ENCODE data around the gene BMX.

BMX gene

DNA sequence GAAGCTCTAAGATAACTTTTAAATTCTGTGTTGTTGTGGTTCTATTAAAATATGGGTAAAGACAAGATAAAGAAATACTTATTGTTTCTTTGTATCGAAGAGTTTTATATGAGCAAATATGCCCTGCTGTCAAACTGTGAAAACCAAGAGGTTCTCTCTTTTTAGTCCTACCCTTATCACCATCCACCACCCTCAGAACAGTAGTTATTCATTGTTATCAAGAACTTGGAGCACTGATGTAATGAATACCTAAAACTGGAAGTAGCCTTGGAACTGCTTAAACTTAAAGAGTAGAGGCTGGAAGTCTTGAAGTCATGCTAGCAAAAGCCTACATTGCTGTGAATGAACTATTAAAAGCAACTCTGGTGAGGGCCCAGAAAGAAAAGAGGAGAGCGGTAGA is 16.7 kb upstream of the BMX start:
- H3K4me1 ChIP-seq (ENCODE audit: control insufficient read depth, insufficient read depth, low read length): no peaks in the 10 kb centered on the region
- H3K9me3 ChIP-seq (ENCODE audit: control insufficient read depth, insufficient read depth, low read length): no peaks in the 10 kb centered on the region
- no peak overlapping the region for H3K9ac ChIP-seq (ENCODE audit: low read depth, low read length)
- H3K27me3 ChIP-seq (ENCODE audit: control insufficient read depth, insufficient read depth, low read length): no peaks in the 10 kb centered on the region
- H3K36me3 ChIP-seq (ENCODE audit: control insufficient read depth, insufficient read depth, low read length): no peaks in the 10 kb centered on the region
- H3K4me3 ChIP-seq (ENCODE audit: low read depth, low read length): no peak overlapping the region

DNA sequence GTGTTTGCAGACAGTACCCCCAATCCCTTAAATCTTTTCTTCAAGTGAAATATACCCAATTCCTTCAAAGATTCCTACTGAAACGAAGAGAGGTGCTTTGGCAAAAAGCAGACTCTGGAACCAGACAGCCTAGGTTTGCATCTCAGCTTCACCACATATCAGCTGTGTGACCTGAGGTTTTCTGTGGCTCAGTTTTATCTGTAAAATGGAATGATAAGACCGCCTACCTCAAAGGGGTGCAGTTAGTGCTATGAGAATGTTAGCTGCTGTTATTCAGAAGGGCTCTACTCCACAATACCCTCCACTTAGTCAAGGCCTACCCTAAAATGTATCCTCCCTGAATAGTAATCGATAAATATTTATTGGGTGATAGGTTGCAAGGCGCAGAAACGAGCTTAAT is 8.1 kb upstream of the BMX start:
- no peaks in the 10 kb centered on the region for H3K27me3 ChIP-seq (ENCODE audit: control insufficient read depth, insufficient read depth, low read length)
- H3K4me1 ChIP-seq (ENCODE audit: control insufficient read depth, insufficient read depth, low read length): no peaks in the 10 kb centered on the region
- H3K9ac ChIP-seq (ENCODE audit: low read depth, low read length): no peak overlapping the region
- no peaks in the 10 kb centered on the region for H3K36me3 ChIP-seq (ENCODE audit: control insufficient read depth, insufficient read depth, low read length)
- H3K9me3 ChIP-seq (ENCODE audit: control insufficient read depth, insufficient read depth, low read length): no peaks in the 10 kb centered on the region
- H3K4me3 ChIP-seq (ENCODE audit: low read depth, low read length): peak overlapping the region; percentile 80

DNA sequence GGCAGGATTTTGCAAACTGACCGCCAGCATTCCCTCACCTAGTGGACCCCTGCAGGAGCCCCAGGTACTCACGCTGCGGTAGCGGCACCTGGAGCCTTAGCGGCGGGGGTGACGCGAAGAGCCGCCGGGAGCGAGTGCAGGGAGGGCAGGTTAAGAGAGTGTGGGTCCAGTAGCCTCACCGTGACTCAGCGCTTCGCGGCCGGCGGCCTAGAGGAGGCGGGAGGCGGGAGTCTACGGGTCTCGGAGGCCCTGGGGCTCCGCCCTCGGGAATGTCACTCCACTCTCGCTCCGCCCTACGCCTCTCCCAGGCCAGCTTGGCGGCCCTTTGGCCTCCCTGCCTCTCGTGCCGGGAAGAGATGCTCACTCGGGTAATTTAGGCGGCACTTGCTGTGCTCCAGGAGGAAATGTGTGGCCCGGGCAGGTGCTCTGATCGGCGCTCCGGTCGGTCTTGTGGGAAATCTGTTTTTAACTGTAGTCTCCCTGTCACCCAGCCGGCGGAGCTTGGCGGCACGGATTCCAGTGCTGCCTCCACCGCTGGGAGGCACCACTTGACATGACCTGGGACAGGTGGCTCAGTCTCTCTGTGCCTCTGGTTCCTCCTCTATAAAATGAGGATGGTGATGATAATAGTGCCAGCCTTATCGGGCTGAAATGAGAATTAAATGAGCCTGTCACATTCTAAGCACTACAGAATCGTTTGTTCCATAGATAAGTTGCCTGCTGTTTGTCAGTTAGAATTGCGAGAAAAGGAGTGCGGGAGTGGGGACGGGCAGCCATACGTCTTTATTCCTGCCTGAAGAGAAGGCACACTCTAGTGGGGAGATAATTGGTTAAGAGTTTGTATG is 7.3 kb upstream of the BMX start, which contains the start of gene PIR:
TSS of gene PIR (minus strand) at position 216 of the 845 bp plus-strand sequence. CDS start 2,076 bp downstream, outside the sequence.
- peak within 1 kb of the TSS; percentile 80 for H3K4me3 ChIP-seq (ENCODE audit: low read depth, low read length)
- H3K4me1 ChIP-seq (ENCODE audit: control insufficient read depth, insufficient read depth, low read length): no peaks in the 10 kb centered on the region
- H3K9ac ChIP-seq (ENCODE audit: low read depth, low read length): peak within 1 kb of the TSS; percentile 82
- H3K9me3 ChIP-seq (ENCODE audit: control insufficient read depth, insufficient read depth, low read length): no peaks in the 10 kb centered on the region
- no peaks in the 10 kb centered on the region for H3K27me3 ChIP-seq (ENCODE audit: control insufficient read depth, insufficient read depth, low read length)
- no peaks in the 10 kb centered on the region for H3K36me3 ChIP-seq (ENCODE audit: control insufficient read depth, insufficient read depth, low read length)

DNA sequence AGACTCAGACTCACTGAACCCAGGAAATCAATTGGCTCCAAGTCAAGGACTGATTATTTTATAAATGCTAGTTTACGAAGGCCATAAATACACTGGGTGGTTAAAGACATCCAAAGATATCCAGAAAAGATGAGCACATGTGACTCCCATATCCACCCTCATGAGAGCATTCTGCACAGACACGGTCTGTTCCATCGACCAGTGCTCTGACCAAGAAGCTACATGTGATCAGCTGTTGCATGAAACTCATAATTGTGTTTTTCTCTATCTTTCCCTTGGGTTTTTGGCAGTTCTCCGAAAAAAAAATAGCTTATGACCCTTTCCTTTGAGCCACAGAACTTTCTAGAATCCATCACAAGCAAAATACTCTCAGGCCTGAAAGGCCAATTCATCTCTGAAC is 4.8 kb upstream of the BMX start:
- Histone ChIP-seq H3K27me3 (ENCODE audit: control insufficient read depth, insufficient read depth, low read length) (no peaks in the 10 kb centered on the region), H3K4me3 (ENCODE audit: low read depth, low read length) (no peak overlapping the region), H3K9ac (ENCODE audit: low read depth, low read length) (no peak overlapping the region), H3K36me3 (ENCODE audit: control insufficient read depth, insufficient read depth, low read length) (no peaks in the 10 kb centered on the region), H3K9me3 (ENCODE audit: control insufficient read depth, insufficient read depth, low read length) (no peaks in the 10 kb centered on the region), H3K4me1 (ENCODE audit: control insufficient read depth, insufficient read depth, low read length) (no peaks in the 10 kb centered on the region)

DNA sequence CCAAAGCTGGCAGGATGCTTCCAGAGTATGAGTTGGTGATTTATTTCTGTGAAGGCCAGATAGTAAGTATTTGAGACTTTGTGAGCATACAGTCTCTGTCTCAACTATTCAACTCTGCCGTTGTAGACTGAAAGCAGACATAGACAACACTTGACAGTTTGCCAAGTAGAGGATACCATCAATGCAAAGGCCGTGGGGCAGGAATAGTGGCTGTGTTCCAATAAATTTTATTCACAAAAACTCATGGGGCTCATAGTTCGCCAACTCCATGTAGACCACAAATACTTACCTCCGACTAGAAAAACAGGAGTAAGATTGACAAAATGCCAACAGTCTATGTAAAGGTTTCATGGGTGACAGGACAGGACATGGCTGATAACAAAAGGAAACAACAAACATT is 3.8 kb upstream of the BMX start:
- Histone ChIP-seq H3K27me3 (ENCODE audit: control insufficient read depth, insufficient read depth, low read length) (no peaks in the 10 kb centered on the region), H3K9me3 (ENCODE audit: control insufficient read depth, insufficient read depth, low read length) (no peaks in the 10 kb centered on the region), H3K9ac (ENCODE audit: low read depth, low read length) (no peak overlapping the region), H3K4me3 (ENCODE audit: low read depth, low read length) (no peak overlapping the region), H3K4me1 (ENCODE audit: control insufficient read depth, insufficient read depth, low read length) (no peaks in the 10 kb centered on the region), H3K36me3 (ENCODE audit: control insufficient read depth, insufficient read depth, low read length) (no peaks in the 10 kb centered on the region)

DNA sequence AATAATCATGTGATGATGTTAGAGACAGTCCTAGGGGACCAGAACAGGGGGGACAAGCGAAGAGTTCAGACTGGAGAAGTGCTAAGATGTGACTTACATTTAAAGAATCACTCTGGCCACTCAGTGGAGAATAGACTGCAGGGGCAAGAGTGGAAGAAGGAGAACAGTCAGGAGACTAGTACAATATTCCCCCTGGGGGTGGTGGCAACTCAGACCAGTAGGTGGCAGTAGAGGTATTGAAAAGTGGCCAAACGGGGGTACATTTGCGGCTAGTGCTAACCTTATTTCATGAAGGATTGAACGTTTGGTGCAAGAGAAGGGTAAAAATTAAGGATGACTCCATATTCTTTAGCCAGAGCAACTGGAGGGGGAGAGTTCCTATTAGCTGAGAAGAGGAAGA is 2.7 kb upstream of the BMX start:
- no peaks in the 10 kb centered on the region for H3K27me3 ChIP-seq (ENCODE audit: control insufficient read depth, insufficient read depth, low read length)
- no peaks in the 10 kb centered on the region for H3K36me3 ChIP-seq (ENCODE audit: control insufficient read depth, insufficient read depth, low read length)
- H3K9me3 ChIP-seq (ENCODE audit: control insufficient read depth, insufficient read depth, low read length): no peaks in the 10 kb centered on the region
- H3K9ac ChIP-seq (ENCODE audit: low read depth, low read length): no peak overlapping the region
- no peak overlapping the region for H3K4me3 ChIP-seq (ENCODE audit: low read depth, low read length)
- no peaks in the 10 kb centered on the region for H3K4me1 ChIP-seq (ENCODE audit: control insufficient read depth, insufficient read depth, low read length)

DNA sequence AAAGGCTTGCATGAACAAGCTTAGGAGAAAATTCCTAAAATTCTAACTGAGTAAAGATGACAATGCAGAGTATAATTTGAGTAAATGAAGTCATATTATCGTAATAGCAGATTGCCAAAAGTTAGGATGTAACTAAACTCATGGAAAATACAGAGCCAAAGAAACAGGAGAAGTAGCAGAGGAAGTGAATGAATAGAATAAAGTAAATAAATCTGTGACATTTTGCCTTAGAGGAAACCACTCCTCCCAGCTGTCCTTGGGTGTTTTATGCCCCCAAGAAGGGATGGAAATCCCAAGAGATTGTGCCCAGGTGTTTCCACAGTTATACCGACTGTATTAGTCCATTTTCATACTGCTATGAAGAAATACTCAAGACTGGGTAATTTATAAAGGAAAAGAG is 1.9 kb upstream of the BMX start:
- no peak overlapping the region for H3K9ac ChIP-seq (ENCODE audit: low read depth, low read length)
- H3K36me3 ChIP-seq (ENCODE audit: control insufficient read depth, insufficient read depth, low read length): no peaks in the 10 kb centered on the region
- no peaks in the 10 kb centered on the region for H3K4me1 ChIP-seq (ENCODE audit: control insufficient read depth, insufficient read depth, low read length)
- H3K9me3 ChIP-seq (ENCODE audit: control insufficient read depth, insufficient read depth, low read length): no peaks in the 10 kb centered on the region
- H3K27me3 ChIP-seq (ENCODE audit: control insufficient read depth, insufficient read depth, low read length): no peaks in the 10 kb centered on the region
- no peak overlapping the region for H3K4me3 ChIP-seq (ENCODE audit: low read depth, low read length)

DNA sequence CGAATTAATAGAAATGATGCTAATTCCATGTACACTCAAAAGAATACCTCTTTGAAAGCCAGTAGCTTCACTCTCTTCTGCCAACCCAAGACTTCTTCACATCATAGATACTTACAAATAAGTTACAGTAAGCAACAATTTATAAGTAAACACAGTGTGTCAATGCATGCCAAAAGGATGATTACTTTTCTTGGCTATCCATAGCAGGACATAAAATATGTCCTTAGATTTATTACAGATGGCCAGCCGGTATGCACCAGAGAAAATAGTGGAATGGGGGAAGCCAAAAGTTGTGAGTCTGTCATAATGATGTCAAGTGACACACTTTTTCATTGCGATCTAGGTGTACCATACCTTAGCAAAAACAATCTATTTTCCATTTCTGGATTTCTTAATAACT is 631 bp upstream of the BMX start:
- Histone ChIP-seq H3K9ac (ENCODE audit: low read depth, low read length) (no peak overlapping the region), H3K9me3 (ENCODE audit: control insufficient read depth, insufficient read depth, low read length) (no peaks in the 10 kb centered on the region), H3K4me3 (ENCODE audit: low read depth, low read length) (no peak overlapping the region), H3K4me1 (ENCODE audit: control insufficient read depth, insufficient read depth, low read length) (no peaks in the 10 kb centered on the region), H3K36me3 (ENCODE audit: control insufficient read depth, insufficient read depth, low read length) (no peaks in the 10 kb centered on the region), H3K27me3 (ENCODE audit: control insufficient read depth, insufficient read depth, low read length) (no peaks in the 10 kb centered on the region)

DNA sequence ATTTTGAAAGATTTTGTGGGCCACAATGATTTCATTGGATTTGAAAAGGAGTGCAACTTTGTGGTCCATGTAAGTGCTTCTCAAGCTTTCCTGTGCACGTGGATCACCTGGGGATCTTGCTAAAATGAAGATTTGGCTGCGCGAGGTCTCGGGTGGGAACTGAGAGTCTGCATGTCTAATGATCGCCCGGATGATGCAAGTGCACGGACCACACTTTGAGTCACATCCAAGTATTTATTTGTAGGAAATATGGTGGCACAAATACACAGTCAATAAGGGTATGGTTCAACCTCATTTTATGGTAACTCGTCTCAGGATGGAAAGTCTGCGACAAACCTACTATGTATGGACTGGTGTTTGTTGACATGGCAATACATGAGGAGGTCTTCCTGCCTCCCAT is 899 bp downstream of the BMX start:
- H3K9ac ChIP-seq (ENCODE audit: low read depth, low read length): no peak overlapping the region
- H3K9me3 ChIP-seq (ENCODE audit: control insufficient read depth, insufficient read depth, low read length): no peaks in the 10 kb centered on the region
- no peaks in the 10 kb centered on the region for H3K36me3 ChIP-seq (ENCODE audit: control insufficient read depth, insufficient read depth, low read length)
- no peaks in the 10 kb centered on the region for H3K4me1 ChIP-seq (ENCODE audit: control insufficient read depth, insufficient read depth, low read length)
- no peaks in the 10 kb centered on the region for H3K27me3 ChIP-seq (ENCODE audit: control insufficient read depth, insufficient read depth, low read length)
- H3K4me3 ChIP-seq (ENCODE audit: low read depth, low read length): no peak overlapping the region

DNA sequence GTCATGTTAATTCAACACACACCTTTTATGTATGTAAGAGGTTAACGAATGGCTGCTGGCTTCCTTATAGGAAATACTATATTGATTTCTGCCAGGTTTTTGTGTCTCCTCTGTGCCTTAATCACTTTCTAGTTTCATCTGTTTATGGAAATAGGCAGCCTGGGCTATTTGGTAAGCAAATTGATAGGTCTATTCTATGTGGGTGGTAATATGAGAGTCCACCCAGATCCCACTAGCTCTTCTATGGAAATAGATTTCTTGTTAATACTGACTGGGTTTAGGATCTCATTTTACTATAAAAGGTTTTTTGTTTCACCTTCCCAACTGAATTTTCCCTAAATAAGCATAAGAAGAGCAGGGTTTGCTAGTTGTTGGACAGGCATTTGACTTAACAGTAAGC is 4.1 kb downstream of the BMX start:
- Histone ChIP-seq H3K9ac (ENCODE audit: low read depth, low read length) (no peak overlapping the region), H3K4me1 (ENCODE audit: control insufficient read depth, insufficient read depth, low read length) (no peaks in the 10 kb centered on the region), H3K9me3 (ENCODE audit: control insufficient read depth, insufficient read depth, low read length) (no peaks in the 10 kb centered on the region), H3K4me3 (ENCODE audit: low read depth, low read length) (no peak overlapping the region), H3K36me3 (ENCODE audit: control insufficient read depth, insufficient read depth, low read length) (no peaks in the 10 kb centered on the region), H3K27me3 (ENCODE audit: control insufficient read depth, insufficient read depth, low read length) (no peaks in the 10 kb centered on the region)

DNA sequence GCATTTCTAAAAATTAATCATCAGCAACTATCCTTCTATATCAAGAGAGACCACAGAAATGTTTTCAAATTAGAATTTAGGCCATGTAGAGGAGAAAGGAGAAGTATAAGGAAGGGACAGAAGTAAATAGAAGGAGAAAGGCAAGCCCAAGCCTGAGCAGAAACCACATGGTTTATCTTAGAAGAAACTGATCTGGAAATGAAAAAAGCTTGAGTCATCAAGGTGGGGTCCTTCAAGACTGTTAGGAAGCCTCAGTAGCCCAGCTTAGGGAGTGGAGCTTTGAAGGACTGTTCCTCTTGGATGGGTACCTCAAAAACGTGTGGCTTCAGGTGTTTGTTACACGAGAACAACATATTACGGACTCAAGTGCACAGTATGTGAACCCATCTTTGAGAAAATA is 4.5 kb downstream of the BMX start:
- H3K36me3 ChIP-seq (ENCODE audit: control insufficient read depth, insufficient read depth, low read length): no peaks in the 10 kb centered on the region
- H3K9me3 ChIP-seq (ENCODE audit: control insufficient read depth, insufficient read depth, low read length): no peaks in the 10 kb centered on the region
- H3K9ac ChIP-seq (ENCODE audit: low read depth, low read length): no peak overlapping the region
- H3K4me3 ChIP-seq (ENCODE audit: low read depth, low read length): no peak overlapping the region
- H3K27me3 ChIP-seq (ENCODE audit: control insufficient read depth, insufficient read depth, low read length): no peaks in the 10 kb centered on the region
- H3K4me1 ChIP-seq (ENCODE audit: control insufficient read depth, insufficient read depth, low read length): no peaks in the 10 kb centered on the region

DNA sequence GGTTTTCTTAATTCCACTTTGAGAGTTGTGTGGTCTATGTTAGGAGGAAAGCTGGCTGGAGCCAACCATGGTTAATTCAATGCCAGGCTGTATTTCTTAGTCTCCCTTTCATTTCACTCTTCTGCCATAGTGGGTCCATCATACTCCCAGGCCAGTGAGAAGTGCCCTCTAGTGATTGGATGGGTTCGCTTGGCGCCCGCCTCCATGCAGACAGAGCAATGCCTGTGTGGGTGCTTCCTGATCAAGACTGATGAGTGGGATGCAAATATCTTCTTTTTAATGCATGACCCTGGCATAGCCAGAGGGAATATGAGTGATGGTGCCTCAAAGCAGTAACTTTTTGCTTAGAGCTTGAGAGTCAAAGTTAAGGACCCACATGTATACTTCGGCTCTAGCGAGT is 6.4 kb downstream of the BMX start:
- no peak overlapping the region for H3K4me3 ChIP-seq (ENCODE audit: low read depth, low read length)

More for the DNA sequence above, 6.4 kb downstream of the BMX start:
- Histone ChIP-seq H3K9me3 (ENCODE audit: control insufficient read depth, insufficient read depth, low read length) (no peaks in the 10 kb centered on the region), H3K36me3 (ENCODE audit: control insufficient read depth, insufficient read depth, low read length) (no peaks in the 10 kb centered on the region), H3K27me3 (ENCODE audit: control insufficient read depth, insufficient read depth, low read length) (no peaks in the 10 kb centered on the region), H3K4me1 (ENCODE audit: control insufficient read depth, insufficient read depth, low read length) (no peaks in the 10 kb centered on the region), H3K9ac (ENCODE audit: low read depth, low read length) (no peak overlapping the region)

All from iPS-15b (cell line).